Adipocyte (in vitro differentiated cells): ENCODE measurements around the gene ENPP4.
A peak's percentile ranks its signal among the peaks of the same experiment; 100 is the strongest.
"Not testable (repeated sequence)": the region's sequence is repeated elsewhere in the genome, so short reads cannot be mapped to it uniquely, and the experiment has no call there.

Experiments
- DNase-seq: peaks from one replicate; pipeline ENCODE4 v3.0.0-alpha.2; 2015; ENCODE audit warnings: low read depth
- H3K27me3 ChIP-seq: replicated peaks from 2 replicates; pipeline ENCODE4 v1.7.0; 2013; ENCODE audit warnings: mild to moderate bottlenecking, low read length, moderate library complexity; ENCODE audit not compliant: control insufficient read depth, insufficient read depth
- H3K36me3 ChIP-seq: 2 replicates; pipeline ENCODE4 v1.7.0; 2013; ENCODE audit warnings: low read length, mild to moderate bottlenecking, moderate library complexity; ENCODE audit not compliant: control insufficient read depth, insufficient read depth, severe bottlenecking
- H3K4me1 ChIP-seq: 2 replicates; pipeline ENCODE4 v1.7.0; 2013; ENCODE audit warnings: mild to moderate bottlenecking, low read length, moderate library complexity; ENCODE audit not compliant: control insufficient read depth, insufficient read depth
- H3K4me3 ChIP-seq: 2 replicates; pipeline ENCODE4 v1.7.0; 2013; ENCODE audit warnings: mild to moderate bottlenecking, low read length, moderate library complexity
- H3K9ac ChIP-seq: 2 replicates; pipeline ENCODE4 v1.7.0; 2013; ENCODE audit warnings: mild to moderate bottlenecking, low read length, moderate library complexity
- H3K9me3 ChIP-seq: 2 replicates; pipeline ENCODE4 v1.7.0; 2013; ENCODE audit warnings: mild to moderate bottlenecking, low read length, moderate library complexity; ENCODE audit not compliant: control insufficient read depth

ENPP4 gene

GRCh38 chr6:46103441-46104115 lies 26.2 kb upstream of the ENPP4 start:
- no peaks in the 10 kb centered on the region for H3K36me3 ChIP-seq
- no peak overlapping the region for H3K9ac ChIP-seq
- peak; percentile 1 for DNase-seq
- peaks cover 5% of the 10 kb centered on the region for H3K9me3 ChIP-seq
- no peaks in the 10 kb centered on the region for H3K27me3 ChIP-seq
- peaks cover 3% of the 10 kb centered on the region for H3K4me1 ChIP-seq
- H3K4me3 ChIP-seq: no peak overlapping the region

DNA sequence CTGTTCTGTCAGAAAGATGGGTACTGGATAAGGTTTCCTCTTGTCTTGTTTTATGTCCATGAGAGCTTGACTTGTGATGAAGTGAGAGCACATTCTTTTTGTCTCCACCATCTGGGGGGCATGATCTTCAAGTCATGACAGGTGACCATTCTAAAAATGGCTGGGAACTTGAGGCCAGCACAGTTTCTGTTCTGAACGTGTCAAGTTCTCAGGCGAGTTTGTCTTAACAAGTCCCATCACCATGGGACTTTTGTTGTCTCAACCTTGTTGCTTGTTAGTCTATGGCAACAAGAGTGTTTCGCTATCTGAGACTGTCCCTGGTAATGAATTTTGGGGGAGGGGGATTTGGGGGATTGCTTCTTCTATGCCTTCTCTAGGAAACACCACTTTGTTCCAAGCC lies 25.6 kb upstream of the ENPP4 start:
- no peak for DNase-seq
- H3K9me3 ChIP-seq: peaks cover 5% of the 10 kb centered on the region
- H3K27me3 ChIP-seq: no peaks in the 10 kb centered on the region

GRCh38 chr6:46105568-46105967 lies 24.2 kb upstream of the ENPP4 start:
- no peaks in the 10 kb centered on the region for H3K27me3 ChIP-seq
- H3K4me3 ChIP-seq: no peak overlapping the region
- H3K4me1 ChIP-seq: no peaks in the 10 kb centered on the region
- peaks cover 5% of the 10 kb centered on the region for H3K9me3 ChIP-seq
- no peak overlapping the region for H3K9ac ChIP-seq
- no peak for DNase-seq
- no peaks in the 10 kb centered on the region for H3K36me3 ChIP-seq

More for the DNA sequence above, 25.6 kb upstream of the ENPP4 start:
- no peak overlapping the region for H3K4me3 ChIP-seq
- H3K36me3 ChIP-seq: no peaks in the 10 kb centered on the region
- H3K9ac ChIP-seq: no peak overlapping the region
- peaks cover 3% of the 10 kb centered on the region for H3K4me1 ChIP-seq

- Histone ChIP-seq H3K4me3 (no peak overlapping the region), H3K4me1 (no peaks in the 10 kb centered on the region), H3K9ac (no peak overlapping the region), H3K27me3 (no peaks in the 10 kb centered on the region), H3K36me3 (no peaks in the 10 kb centered on the region), H3K9me3 (no peaks in the 10 kb centered on the region)
- no peak for DNase-seq
Observed at GRCh38 chr6:46113370-46113769, 16.4 kb upstream of the ENPP4 start.

DNA sequence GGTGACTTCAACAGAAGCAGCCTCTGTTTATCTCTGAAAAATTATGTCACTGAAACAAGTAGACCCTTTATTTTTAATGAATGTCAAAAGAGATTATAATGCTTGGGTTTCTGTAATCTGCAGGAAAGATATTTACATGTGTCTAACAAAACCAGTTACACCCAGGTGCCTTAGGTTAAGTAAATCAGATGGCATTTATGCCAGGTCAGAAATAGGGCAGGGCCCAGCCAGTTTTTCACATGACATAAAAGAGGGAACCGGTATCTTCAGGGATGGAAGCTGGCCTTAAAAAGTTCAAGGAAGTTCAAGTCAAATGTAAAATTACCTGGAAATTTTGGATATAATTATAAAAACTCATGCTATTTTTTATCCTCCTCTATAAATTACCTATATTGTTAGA lies 14.2 kb upstream of the ENPP4 start:
- Histone ChIP-seq H3K27me3 (no peaks in the 10 kb centered on the region), H3K9me3 (no peaks in the 10 kb centered on the region), H3K4me1 (no peaks in the 10 kb centered on the region), H3K9ac (no peak overlapping the region), H3K4me3 (no peak overlapping the region), H3K36me3 (no peaks in the 10 kb centered on the region)
- DNase-seq: no peak

- DNase-seq: no peak
- Histone ChIP-seq H3K27me3 (no peaks in the 10 kb centered on the region), H3K9ac (no peak overlapping the region), H3K4me1 (no peaks in the 10 kb centered on the region), H3K36me3 (no peaks in the 10 kb centered on the region), H3K4me3 (no peak overlapping the region), H3K9me3 (no peaks in the 10 kb centered on the region)
Observed at GRCh38 chr6:46116289-46116688, 13.5 kb upstream of the ENPP4 start.

GRCh38 chr6:46118157-46118556 lies 11.6 kb upstream of the ENPP4 start:
- no peaks in the 10 kb centered on the region for H3K4me1 ChIP-seq
- H3K9ac ChIP-seq: no peak overlapping the region
- H3K9me3 ChIP-seq: no peaks in the 10 kb centered on the region
- DNase-seq: no peak
- H3K36me3 ChIP-seq: no peaks in the 10 kb centered on the region
- no peak overlapping the region for H3K4me3 ChIP-seq
- no peaks in the 10 kb centered on the region for H3K27me3 ChIP-seq

- Histone ChIP-seq H3K9ac (no peak overlapping the region), H3K27me3 (no peaks in the 10 kb centered on the region), H3K4me3 (no peak overlapping the region), H3K9me3 (no peaks in the 10 kb centered on the region), H3K4me1 (no peaks in the 10 kb centered on the region), H3K36me3 (no peaks in the 10 kb centered on the region)
- DNase-seq: no peak
Observed at GRCh38 chr6:46118836-46119235, 11.0 kb upstream of the ENPP4 start.

GRCh38 chr6:46119679-46120078 lies 10.1 kb upstream of the ENPP4 start:
- H3K4me3 ChIP-seq: not testable (repeated sequence)

GRCh38 chr6:46128476-46128875 lies 1.3 kb upstream of the ENPP4 start:
- no peak overlapping the region for H3K9ac ChIP-seq
- H3K27me3 ChIP-seq: peaks cover 14% of the 10 kb centered on the region
- H3K4me3 ChIP-seq: no peak overlapping the region
- H3K36me3 ChIP-seq: no peaks in the 10 kb centered on the region
- peaks cover 7% of the 10 kb centered on the region for H3K4me1 ChIP-seq
- no peaks in the 10 kb centered on the region for H3K9me3 ChIP-seq
- no peak for DNase-seq

More at GRCh38 chr6:46119679-46120078, 10.1 kb upstream of the ENPP4 start:
- not testable (repeated sequence) for H3K9ac ChIP-seq, H3K36me3 ChIP-seq, H3K27me3 ChIP-seq, H3K4me1 ChIP-seq, DNase-seq, H3K9me3 ChIP-seq

- peaks cover 14% of the 10 kb centered on the region for H3K27me3 ChIP-seq
- peaks cover 7% of the 10 kb centered on the region for H3K4me1 ChIP-seq
- no peak for DNase-seq
- no peaks in the 10 kb centered on the region for H3K9me3 ChIP-seq
- no peak overlapping the region for H3K9ac ChIP-seq
- H3K36me3 ChIP-seq: no peaks in the 10 kb centered on the region
- H3K4me3 ChIP-seq: peak overlapping the region; percentile 96
Observed at GRCh38 chr6:46129291-46129628, 529 bp upstream of the ENPP4 start.

GRCh38 chr6:46130666-46131065 lies 877 bp downstream of the ENPP4 start:
- Histone ChIP-seq H3K4me1 (peaks cover 7% of the 10 kb centered on the region), H3K4me3 (peak overlapping the region; percentile 96), H3K9ac (peak overlapping the region; percentile 90), H3K9me3 (no peaks in the 10 kb centered on the region), H3K27me3 (peaks cover 14% of the 10 kb centered on the region), H3K36me3 (no peaks in the 10 kb centered on the region)
- no peak for DNase-seq
